HepG2 (cell line): ENCODE data around the gene KNG1. TPM values are rescaled to one million over a fixed set of nuclear protein-coding genes. Genes with fewer than 3 reads are reported as not detected.

Experiments
- JUN ChIP-seq: sonication (generic); formaldehyde crosslinking; IDR thresholded peaks from 2 replicates; pipeline ENCODE4 v1.4.0; 2020; ENCODE audit warnings: mild to moderate bottlenecking, missing genetic modification reagents
- MAX ChIP-seq: IDR thresholded peaks from 2 replicates; pipeline ENCODE4 v1.6.1; 2012; ENCODE audit warnings: inconsistent platforms
- MTA3 ChIP-seq: sonication (generic); formaldehyde crosslinking; IDR thresholded peaks from 2 replicates; pipeline ENCODE4 v1.4.0; 2020; ENCODE audit warnings: missing genetic modification reagents
- MYPOP ChIP-seq: sonication (generic); formaldehyde crosslinking; IDR thresholded peaks from 2 replicates; pipeline ENCODE4 v1.8.1; 2023; ENCODE audit warnings: mild to moderate bottlenecking, moderate library complexity, missing genetic modification reagents
- SP1 ChIP-seq, 2 experiments: fragments of 450-650 bp in 1 of 2; sonication (generic) in 1 of 2; formaldehyde crosslinking in 1 of 2; IDR thresholded peaks; 2 replicates each; pipeline versions ENCODE4 v1.4.0 to v1.6.1; 2016 to 2020; ENCODE audit warnings: missing genetic modification reagents in 1 of 2
- SUZ12 ChIP-seq: fragments of 150-350 bp; IDR thresholded peaks from 2 replicates; pipeline ENCODE4 v1.6.1; 2014; ENCODE audit warnings: low read depth, low read length
- TBL1XR1 ChIP-seq: fragments of 150-350 bp; IDR thresholded peaks from 2 replicates; pipeline ENCODE4 v1.6.1; 2014; ENCODE audit warnings: borderline replicate concordance, low read length; ENCODE audit not compliant: partially characterized antibody
- TOPORS ChIP-seq: sonication (generic); formaldehyde crosslinking; IDR thresholded peaks from 2 replicates; pipeline ENCODE4 v1.8.0; 2023; ENCODE audit warnings: mild to moderate bottlenecking, missing genetic modification reagents
- ZBTB44 ChIP-seq: sonication (generic); formaldehyde crosslinking; IDR thresholded peaks from 2 replicates; pipeline ENCODE4 v1.4.0; 2020; ENCODE audit warnings: missing genetic modification reagents
- ZNF18 ChIP-seq: sonication (generic); formaldehyde crosslinking; IDR thresholded peaks from 2 replicates; pipeline ENCODE4 v1.8.0; 2022; ENCODE audit warnings: mild to moderate bottlenecking, missing genetic modification reagents; ENCODE audit not compliant: insufficient replicate concordance
- ZNF503 ChIP-seq: sonication (generic); formaldehyde crosslinking; IDR thresholded peaks from 2 replicates; pipeline ENCODE4 v1.4.0; 2020; ENCODE audit warnings: missing genetic modification reagents
- ZNF512B ChIP-seq: sonication (generic); formaldehyde crosslinking; IDR thresholded peaks from 2 replicates; pipeline ENCODE4 v1.5.1; 2020; ENCODE audit warnings: missing genetic modification reagents, mild to moderate bottlenecking, borderline replicate concordance
- ZNF780A ChIP-seq: sonication (generic); formaldehyde crosslinking; IDR thresholded peaks from 2 replicates; pipeline ENCODE4 v1.8.0; 2022; ENCODE audit warnings: mild to moderate bottlenecking, missing genetic modification reagents, moderate library complexity
- ZNF850 ChIP-seq: sonication (generic); formaldehyde crosslinking; conservative IDR thresholded peaks from 2 replicates; pipeline ENCODE4 v1.9.0; 2021; ENCODE audit warnings: mild to moderate bottlenecking, missing genetic modification reagents
- polyA plus RNA-seq, 8 experiments: library from polyadenylated mRNA; depleted of rRNA in 3 of 8; stranded (reverse) in 7 of 8; unstranded in 1 of 8; fragments of >200 nt; fragmentation: Illumina TruSeq in 4 of 8; extraction: Trizol in 4 of 8; gene quantifications; 2 replicates each; pipeline versions ENCODE4 v1.2.1 to v1.2.3, GENCODE V29; 2011 to 2016; ENCODE audit warnings: low read depth in 4 of 8, missing spikeins in 1 of 8, mixed read lengths in 1 of 8; ENCODE audit not compliant: insufficient read depth in 1 of 8
- total RNA-seq, 5 experiments: library from RNA; depleted of rRNA; stranded (reverse); fragments of >200 nt; fragmentation: Illumina TruSeq; extraction: Trizol; gene quantifications; 2 replicates each; pipeline ENCODE4 v1.2.3, GENCODE V29; 2016; ENCODE audit warnings: low read depth in 1 of 5

The KNG1 gene
- total and polyA plus RNA-seq, 2 of the 13 experiments (the other 11 are each of a cell fraction or from before 2014, with no cell fraction given) = 6.5 to 7.0 TPM

- TF ChIP-seq MTA3 (CRISPR knock-in tag) (no peak), MYPOP (CRISPR knock-in tag) (peak; percentile 81), ZNF850 (CRISPR knock-in tag) (no peak), ZNF18 (CRISPR knock-in tag) (peak; percentile 68), SUZ12 (no peak), TBL1XR1 (peak; percentile 31), SP1 (IDR thresholded peaks at IDR 0.05) (no peak), SP1 (CRISPR knock-in tag; IDR thresholded peaks at IDR 0.05) (peak; percentile 51; the same call in 1 of the 2 replicates), ZBTB44 (CRISPR knock-in tag) (peak; percentile 42; the same call in 1 of the 2 replicates), JUN (CRISPR knock-in tag) (no peak), MAX (peak; percentile 73), ZNF780A (peak; percentile 63; the same call in 1 of the 2 replicates), ZNF503 (CRISPR knock-in tag) (peak; percentile 61; the same call in 1 of the 2 replicates), ZNF512B (CRISPR knock-in tag) (no peak), TOPORS (CRISPR knock-in tag) (peak; percentile 8; the same call in 1 of the 2 replicates)
These were observed 66.0 kb downstream of the KNG1 start, which contains the start of gene EIF4A2 (continued) for GRCh38 chr3:186783058-186783730.
